Measurements from ENCODE around the gene CRMP1.

CRMP1 gene

GRCh38 chr4:5824227-5824626, 68.7 kb downstream of the CRMP1 start:
- DNase-seq (ENCODE audit: low read depth): peak; percentile 37
- no peak for TF ChIP-seq CTCF (IDR thresholded peaks at IDR 0.05; ENCODE audit: low read length, missing control alignments)
- no peak overlapping the region for H3K4me3 ChIP-seq (replicated peaks; ENCODE audit: low read depth, low read length)

DNA sequence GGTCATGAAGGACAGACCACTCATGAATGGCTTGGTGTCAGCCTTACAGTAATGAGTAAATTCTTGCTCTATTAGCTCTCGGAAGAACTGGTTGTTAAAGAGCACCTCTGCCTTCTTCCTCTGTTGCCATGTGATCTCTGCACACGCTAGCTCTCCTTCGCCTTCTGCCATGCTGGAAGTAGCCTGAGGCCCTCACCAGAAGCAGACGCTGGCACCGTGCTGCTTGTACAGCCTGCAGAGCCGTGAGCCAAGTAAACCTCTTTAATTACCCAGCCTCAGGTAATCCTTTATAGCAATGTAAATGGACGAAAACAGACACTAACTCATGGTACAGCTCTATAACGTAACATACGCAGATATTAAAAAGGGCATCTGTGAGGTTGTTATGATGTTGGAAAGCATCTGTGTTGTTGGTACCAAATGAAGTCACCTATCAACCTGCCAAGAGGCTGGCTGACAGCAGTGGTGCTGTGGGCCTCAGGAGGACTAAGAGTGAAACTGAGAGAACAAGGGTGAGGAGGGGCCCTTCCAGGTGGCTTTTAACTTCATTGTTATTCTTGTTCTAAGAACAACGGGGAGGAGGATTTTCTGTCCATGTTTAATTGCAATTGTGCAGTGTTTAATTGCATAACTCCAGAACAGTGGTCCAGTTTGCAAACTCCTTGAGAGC, 69.2 kb downstream of the CRMP1 start:
- no peak for DNase-seq (ENCODE audit: low read depth)
- TF ChIP-seq CTCF (IDR thresholded peaks at IDR 0.05; ENCODE audit: low read length, missing control alignments): no peak
- no peak overlapping the region for H3K4me3 ChIP-seq (replicated peaks; ENCODE audit: low read depth, low read length)

- no peak overlapping the region for H3K4me3 ChIP-seq (replicated peaks; ENCODE audit: low read depth, low read length)
- DNase-seq (ENCODE audit: low read depth): no peak
- TF ChIP-seq CTCF (IDR thresholded peaks at IDR 0.05; ENCODE audit: low read length, missing control alignments): no peak
Observed at GRCh38 chr4:5822619-5823018, 70.3 kb downstream of the CRMP1 start.

DNA sequence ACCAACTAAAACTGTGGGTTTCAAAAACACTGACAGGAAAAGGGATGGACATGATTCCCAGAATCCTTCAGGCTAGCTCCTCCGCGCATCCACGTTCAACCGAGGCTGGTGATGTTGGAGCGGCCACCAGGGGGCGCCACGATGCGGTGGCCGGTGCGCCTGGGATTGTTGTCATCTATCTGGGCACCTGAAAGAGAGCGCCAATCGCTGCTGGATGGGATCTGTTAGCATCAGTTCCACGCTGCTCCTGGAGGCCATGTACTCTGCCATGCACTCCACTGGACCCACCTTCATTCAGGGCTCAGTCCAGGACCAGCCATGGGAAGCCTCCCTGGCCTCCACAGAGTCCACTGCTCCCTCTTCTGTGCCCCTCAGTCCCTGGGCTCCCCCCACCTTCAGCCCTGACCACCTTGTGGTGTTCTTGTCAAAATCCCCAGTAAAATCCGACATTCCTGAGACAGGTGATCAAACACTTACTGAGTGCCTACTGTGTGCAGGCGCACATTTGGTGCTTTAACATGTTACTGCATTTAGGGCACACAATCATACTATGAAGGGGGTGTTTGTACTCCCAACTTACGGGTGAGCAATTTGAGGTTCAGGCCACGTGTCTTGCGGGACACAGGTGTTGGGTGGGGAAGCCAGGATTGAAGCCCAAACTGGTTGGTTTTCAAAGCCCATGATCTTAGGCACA, 71.1 kb downstream of the CRMP1 start:
- TF ChIP-seq CTCF (IDR thresholded peaks at IDR 0.05; ENCODE audit: low read length, missing control alignments): peak; percentile 61
- DNase-seq (ENCODE audit: low read depth): no peak
- no peak overlapping the region for H3K4me3 ChIP-seq (replicated peaks; ENCODE audit: low read depth, low read length)

GRCh38 chr4:5816851-5817375, 76.0 kb downstream of the CRMP1 start:
- DNase-seq (ENCODE audit: low read depth): no peak
- TF ChIP-seq CTCF (IDR thresholded peaks at IDR 0.05; ENCODE audit: low read length, missing control alignments): no peak
- H3K4me3 ChIP-seq (replicated peaks; ENCODE audit: low read depth, low read length): no peak overlapping the region

- no peak for DNase-seq (ENCODE audit: low read depth)
- TF ChIP-seq CTCF (IDR thresholded peaks at IDR 0.05; ENCODE audit: low read length, missing control alignments): no peak
Observed at GRCh38 chr4:5816101-5816500, 76.8 kb downstream of the CRMP1 start.

More at GRCh38 chr4:5816101-5816500, 76.8 kb downstream of the CRMP1 start:
- no peak overlapping the region for H3K4me3 ChIP-seq (replicated peaks; ENCODE audit: low read depth, low read length)

Measured in fibroblast of pulmonary artery (primary cell).